Sigmoid colon (tissue), 4 donors: ENCODE results near the gene CORO2B.

Experiments
- CTCF ChIP-seq, 4 experiments: fragments of 450-650 bp in 3 of 4; fragments of 200-600 bp in 1 of 4; IDR thresholded peaks; one replicate each; pipeline ENCODE4 v1.5.1; 2016 to 2019; ENCODE audit warnings: antibody characterized with exemption in 4 of 4, mild to moderate bottlenecking in 3 of 4, moderate library complexity in 2 of 4
- EP300 ChIP-seq, 4 donors: sonication (generic); formaldehyde crosslinking; IDR thresholded peaks; one replicate each; pipeline ENCODE4 v1.6.1; 2017; ENCODE audit warnings: antibody characterized with exemption in 4 of 4
- POLR2A ChIP-seq, 2 donors: fragments of 450-650 bp; IDR thresholded peaks; one replicate each; pipeline ENCODE4 v1.6.1; 2016; ENCODE audit warnings: antibody characterized with exemption in 2 of 2, mild to moderate bottlenecking in 2 of 2, moderate library complexity in 2 of 2
- POLR2AphosphoS5 ChIP-seq, 4 donors: sonication (generic); formaldehyde crosslinking; IDR thresholded peaks; one replicate each; pipeline ENCODE4 v1.6.1; 2017; ENCODE audit warnings: antibody characterized with exemption in 4 of 4

GRCh38 chr15:68571582-68571981 lies 7.2 kb upstream of the CORO2B start:
- TF ChIP-seq CTCF (IDR thresholded peaks at IDR 0.05) (no peak), POLR2A (IDR thresholded peaks at IDR 0.05) (no peak), EP300 (IDR thresholded peaks at IDR 0.05) (no peak), POLR2AphosphoS5 (IDR thresholded peaks at IDR 0.05) (no peak)
